Neural cell (in vitro differentiated cells): ENCODE measurements around the gene YBX1.
A peak's percentile ranks its signal among the peaks of the same experiment; 100 is the strongest.

Experiments
- CTCF ChIP-seq: fragments of 450-650 bp; IDR thresholded peaks from 2 replicates; pipeline ENCODE4 v1.5.1; 2014; ENCODE audit warnings: antibody characterized with exemption, mild to moderate bottlenecking, moderate library complexity; ENCODE audit not compliant: poor library complexity, severe bottlenecking
- MXI1 ChIP-seq: fragments of 450-650 bp; conservative IDR thresholded peaks from 2 replicates; pipeline ENCODE4 v1.6.1; 2014; ENCODE audit warnings: antibody characterized with exemption, mild to moderate bottlenecking; ENCODE audit not compliant: poor library complexity, severe bottlenecking
- TAF1 ChIP-seq: IDR thresholded peaks from 2 replicates; pipeline ENCODE4 v1.6.1; 2012; ENCODE audit warnings: low read depth

- TF ChIP-seq MXI1 = peak; percentile 98
- TF ChIP-seq TAF1 = no peak
- no peak for TF ChIP-seq CTCF
Measured at GRCh38 chr1:42681741-42682483, at the start of gene YBX1.
